ENCODE results near the gene MYT1.
"Not testable (repeated sequence)": the region's sequence is repeated elsewhere in the genome, so short reads cannot be mapped to it uniquely, and the experiment has no call there.

MYT1 gene

GRCh38 chr20:64283646-64284045 lies 119.4 kb downstream of the MYT1 start:
- DNase-seq: no peak

- DNase-seq: peak; percentile 67
Observed at GRCh38 chr20:64285579-64286446, 121.6 kb downstream of the MYT1 start.

- DNase-seq: peak; percentile 40
Observed at GRCh38 chr20:64286447-64287263, 122.4 kb downstream of the MYT1 start.

GRCh38 chr20:64287264-64287590 lies 123.0 kb downstream of the MYT1 start:
- not testable (repeated sequence) for DNase-seq
